GM12865 (cell line): ENCODE measurements around the gene CFAP73.

ENCODE experiments used
- DNase-seq: peaks from one replicate; pipeline ENCODE4 v3.0.0; 2010; ENCODE audit warnings: low read depth
- H3K4me3 ChIP-seq: 2 replicates; pipeline ENCODE4 v1.5.1; 2011; ENCODE audit warnings: mild to moderate bottlenecking, low read depth, low read length, control low read depth
- CTCF ChIP-seq: IDR thresholded peaks from 2 replicates; pipeline ENCODE4 v1.5.1; 2011; ENCODE audit warnings: low read length, control low read depth, low read depth, inconsistent platforms; ENCODE audit not compliant: insufficient read depth; ENCODE audit errors: missing control alignments

CFAP73 gene

DNA sequence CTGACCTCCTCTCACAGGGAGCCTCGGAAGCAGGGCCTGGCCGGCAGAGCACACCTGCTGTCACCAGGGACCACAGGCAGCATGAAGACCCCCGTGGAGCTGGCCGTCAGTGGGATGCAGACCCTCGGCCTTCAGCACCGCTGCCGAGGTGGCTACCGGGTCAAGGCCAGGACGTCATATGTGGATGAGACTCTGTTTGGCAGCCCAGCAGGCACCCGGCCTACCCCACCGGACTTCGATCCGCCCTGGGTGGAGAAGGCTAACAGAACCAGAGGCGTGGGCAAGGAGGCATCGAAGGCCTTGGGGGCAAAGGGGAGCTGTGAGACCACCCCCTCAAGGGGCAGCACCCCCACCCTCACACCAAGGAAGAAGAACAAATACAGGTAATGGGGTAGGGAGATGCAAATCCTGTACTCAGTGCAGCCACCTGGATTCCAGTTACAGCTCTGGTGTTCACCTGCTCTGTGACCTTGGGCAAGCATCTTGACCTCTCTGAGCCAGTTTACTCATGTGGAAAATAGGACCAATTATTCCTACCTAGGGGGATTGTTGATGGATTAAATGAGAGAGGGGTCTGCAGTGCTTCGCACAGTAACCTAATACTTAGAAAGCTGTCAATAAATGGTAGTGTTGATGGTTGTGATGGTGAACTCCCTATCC is 37.3 kb downstream of the CFAP73 start:
- H3K4me3 ChIP-seq: peak overlapping the region; percentile 94
- DNase-seq: no peak
- no peak for TF ChIP-seq CTCF

DNA sequence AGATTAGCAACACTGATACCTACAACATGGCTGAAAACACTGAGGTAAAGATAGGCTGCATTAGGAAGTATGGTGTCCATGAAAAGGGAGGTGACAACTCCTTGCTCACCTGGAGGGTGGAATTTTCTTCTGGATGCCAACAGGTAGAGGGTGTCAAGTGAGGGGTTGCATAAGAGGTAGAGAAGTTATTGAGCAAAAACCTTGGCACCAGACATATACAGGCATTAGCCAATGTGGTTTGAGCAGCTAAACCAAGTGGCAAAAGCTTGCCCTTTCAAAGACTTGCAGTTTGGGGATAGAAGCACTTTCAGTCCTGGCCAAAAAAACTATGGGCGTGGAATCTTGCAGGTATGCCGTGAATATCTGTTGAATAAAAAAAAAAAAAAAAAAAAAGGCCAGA is 39.8 kb downstream of the CFAP73 start:
- DNase-seq: no peak
- no peak for TF ChIP-seq CTCF
- no peak overlapping the region for H3K4me3 ChIP-seq

- DNase-seq: peak; percentile 30
- TF ChIP-seq CTCF: no peak
Observed at GRCh38 chr12:113190761-113191160, 41.2 kb downstream of the CFAP73 start.

GRCh38 chr12:113191227-113191626 is 41.7 kb downstream of the CFAP73 start:
- H3K4me3 ChIP-seq: no peak overlapping the region
- DNase-seq: no peak
- TF ChIP-seq CTCF: no peak

More at GRCh38 chr12:113190761-113191160, 41.2 kb downstream of the CFAP73 start:
- H3K4me3 ChIP-seq: no peak overlapping the region

- no peak for DNase-seq
- TF ChIP-seq CTCF: no peak
- no peak overlapping the region for H3K4me3 ChIP-seq
Observed at GRCh38 chr12:113194971-113195391, 45.5 kb downstream of the CFAP73 start.

DNA sequence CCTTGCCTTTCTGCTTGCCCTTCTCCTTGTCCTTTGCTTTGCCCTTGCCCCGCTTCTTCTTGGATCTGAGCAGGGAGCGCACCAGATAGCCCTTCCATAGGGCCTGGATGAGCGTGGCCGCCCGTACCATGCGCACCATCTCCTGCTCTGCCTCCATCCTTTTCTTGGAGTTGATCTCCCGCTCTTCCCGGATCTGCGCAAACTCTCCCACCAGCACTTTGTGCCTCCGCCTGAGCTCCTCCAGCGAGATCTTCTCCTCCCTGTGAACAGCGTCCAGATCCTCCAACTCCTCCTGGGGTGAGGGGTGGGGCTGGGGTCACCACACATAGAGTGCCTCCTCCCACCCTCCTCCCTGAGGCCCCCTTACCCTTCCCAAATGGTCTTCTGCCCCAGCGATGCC is 46.1 kb downstream of the CFAP73 start:
- no peak for DNase-seq
- no peak overlapping the region for H3K4me3 ChIP-seq
- no peak for TF ChIP-seq CTCF

DNA sequence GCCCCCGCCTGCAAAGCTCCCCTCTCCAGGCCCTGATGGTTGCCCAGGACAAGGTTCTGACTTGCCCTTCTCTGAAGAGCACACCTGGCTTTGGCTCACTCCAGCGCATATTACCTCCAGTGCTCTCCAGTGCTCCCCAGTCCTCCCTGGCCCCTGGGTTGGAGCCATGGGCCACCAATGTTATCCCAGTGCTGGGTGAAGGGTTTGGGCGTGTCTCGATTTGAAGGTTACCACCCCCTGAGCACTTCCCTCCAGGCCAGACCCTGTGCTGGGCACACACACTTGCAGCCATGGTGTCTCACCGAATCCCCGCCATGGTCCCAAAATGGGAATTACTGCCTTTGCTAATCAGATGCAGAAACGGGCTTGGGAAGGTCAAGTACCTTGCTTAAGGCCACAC is 47.1 kb downstream of the CFAP73 start:
- no peak for DNase-seq
- no peak overlapping the region for H3K4me3 ChIP-seq
- no peak for TF ChIP-seq CTCF
